ENCODE data around the gene ZBTB12.
"Not testable (repeated sequence)": the region's sequence is repeated elsewhere in the genome, so short reads cannot be mapped to it uniquely, and the experiment has no call there.

Gene ZBTB12

GRCh38 chr6:31864123-31864562 lies 37.7 kb downstream of the ZBTB12 start:
- TF ChIP-seq, protein P1, sequence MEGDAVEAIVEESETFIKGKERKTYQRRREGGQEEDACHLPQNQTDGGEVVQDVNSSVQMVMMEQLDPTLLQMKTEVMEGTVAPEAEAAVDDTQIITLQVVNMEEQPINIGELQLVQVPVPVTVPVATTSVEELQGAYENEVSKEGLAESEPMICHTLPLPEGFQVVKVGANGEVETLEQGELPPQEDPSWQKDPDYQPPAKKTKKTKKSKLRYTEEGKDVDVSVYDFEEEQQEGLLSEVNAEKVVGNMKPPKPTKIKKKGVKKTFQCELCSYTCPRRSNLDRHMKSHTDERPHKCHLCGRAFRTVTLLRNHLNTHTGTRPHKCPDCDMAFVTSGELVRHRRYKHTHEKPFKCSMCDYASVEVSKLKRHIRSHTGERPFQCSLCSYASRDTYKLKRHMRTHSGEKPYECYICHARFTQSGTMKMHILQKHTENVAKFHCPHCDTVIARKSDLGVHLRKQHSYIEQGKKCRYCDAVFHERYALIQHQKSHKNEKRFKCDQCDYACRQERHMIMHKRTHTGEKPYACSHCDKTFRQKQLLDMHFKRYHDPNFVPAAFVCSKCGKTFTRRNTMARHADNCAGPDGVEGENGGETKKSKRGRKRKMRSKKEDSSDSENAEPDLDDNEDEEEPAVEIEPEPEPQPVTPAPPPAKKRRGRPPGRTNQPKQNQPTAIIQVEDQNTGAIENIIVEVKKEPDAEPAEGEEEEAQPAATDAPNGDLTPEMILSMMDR (tag by site-specific recombination; IDR thresholded peaks at IDR 0.05): 0 out of 2 replicates have a peak, but pooled peaks have one; percentile 3
- Histone ChIP-seq H3K36me3 (ENCODE audit: control insufficient read depth in 2 of 2, insufficient read depth in 1 of 2, low read length in 2 of 2) (peaks cover 0 to 23% of the 10 kb centered on the region in 2 experiments; a peak in 1 of 3 replicates), H3K27ac (ENCODE audit: extremely low read depth, low read depth, low read length) (peak overlapping the region; percentile 27; the same call in 1 of the 2 replicates), H3K4me3 (ENCODE audit: low read depth, low read length) (peak overlapping the region; percentile 49)
- ChIA-PET POLR2A (interaction anchor here (0.6 to 5.0 kb wide), 20 partner anchors 12 to 1481 kb away, joined by 4 to 125 read pairs (median 12); partner anchors contain the start of genes ABHD16A, BAG6, C6orf47 and DDX39B), CTCF (interaction anchor here (0.5 to 7.0 kb wide), 8 partner anchors 24 to 184 kb away, joined by 3 to 53 read pairs (median 4); partner anchors contain the start of gene DDAH2)
- not testable (repeated sequence) for H3K9me3 ChIP-seq (ENCODE audit: control insufficient read depth, insufficient read depth, low read depth, low read length); H3K4me1 ChIP-seq (ENCODE audit: control insufficient read depth, insufficient read depth, low read length)

DNA sequence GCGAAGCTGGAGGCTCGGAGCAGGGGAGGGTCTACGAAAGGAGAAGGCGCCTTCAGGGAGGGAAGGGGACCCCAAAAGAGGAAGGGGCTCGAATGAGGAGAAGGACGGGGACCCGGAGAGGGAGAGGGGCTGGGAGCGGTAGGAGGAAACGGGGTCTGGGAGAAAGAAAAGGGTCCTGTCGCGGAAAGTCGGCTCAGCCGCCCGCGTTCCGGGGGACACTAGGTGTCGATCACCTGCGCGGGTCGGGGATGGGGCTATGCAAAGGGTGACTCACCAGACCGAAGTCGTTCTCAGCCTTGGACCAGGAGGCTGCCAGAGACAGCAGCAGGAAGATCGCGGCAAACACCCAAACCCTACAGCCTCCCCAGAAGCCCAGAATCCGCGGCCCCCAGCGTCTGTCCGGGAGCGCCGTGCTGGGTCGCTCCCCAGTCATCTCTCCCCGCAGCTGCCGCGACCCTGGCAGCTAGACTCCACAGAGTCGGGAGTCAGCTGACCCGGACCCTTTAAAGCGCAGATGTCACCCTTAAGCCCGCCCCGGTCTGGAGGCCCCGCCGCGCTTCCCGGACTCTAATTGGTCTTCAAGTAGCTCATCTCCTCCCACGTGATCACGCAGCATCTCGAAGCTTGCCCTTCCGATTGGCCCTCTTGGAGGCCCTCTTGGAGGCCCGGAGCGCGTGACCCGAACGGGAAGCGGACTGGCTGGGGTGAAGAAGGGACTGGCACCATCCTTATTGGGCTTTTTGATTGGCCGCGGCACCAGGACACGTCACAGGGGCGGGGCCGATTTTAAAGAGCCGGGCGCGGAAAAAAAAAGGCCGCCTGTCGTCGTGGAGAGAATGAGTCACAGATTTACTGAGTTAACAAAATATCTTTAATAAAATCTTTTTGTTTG lies 39.3 kb downstream of the ZBTB12 start, which contains the start of gene NEU1:
TSS of gene NEU1 (minus strand) at position 478 of the 892 bp plus-strand sequence. CDS start at position 433, 45 bp downstream.
- ChIA-PET CTCF (interaction anchor here (0.6 to 7.0 kb wide), 10 partner anchors 13 to 826 kb away, joined by 3 to 53 read pairs (median 4); partner anchors contain the start of gene DDAH2), POLR2A (interaction anchor here (0.5 to 5.0 kb wide), 57 partner anchors 9 to 461 kb away, joined by 3 to 125 read pairs (median 5); partner anchors contain the start of genes ABHD16A, ATP6V1G2, BAG6 and C6orf47)
- Histone ChIP-seq H3K36me3 (ENCODE audit: control insufficient read depth in 2 of 2, insufficient read depth in 1 of 2, low read length in 2 of 2) (peaks cover 0 to 34% of the 10 kb centered on the region in 2 experiments; a peak in 2 of 3 replicates), H3K27ac (ENCODE audit: extremely low read depth, low read depth, low read length) (peak within 1 kb of the TSS; percentile 27), H3K4me3 (ENCODE audit: low read depth, low read length) (peak within 1 kb of the TSS; percentile 82), H3K4me1 (ENCODE audit: control insufficient read depth, insufficient read depth, low read length) (no peaks in the 10 kb centered on the region), H3K9me3 (ENCODE audit: control insufficient read depth, insufficient read depth, low read depth, low read length) (no peaks in the 10 kb centered on the region)
- TF ChIP-seq ZNF138 (tag by site-specific recombination; IDR thresholded peaks at IDR 0.05; ENCODE audit: borderline replicate concordance) (no peak), ZSCAN5A (tag by site-specific recombination; IDR thresholded peaks at IDR 0.05) (no peak), ZNF596 (tag by site-specific recombination; IDR thresholded peaks at IDR 0.05) (no peak), MEIS1 (CRISPR knock-in tag; IDR thresholded peaks at IDR 0.05; ENCODE audit: borderline replicate concordance) (no peak), KLF16 (tag by site-specific recombination; IDR thresholded peaks at IDR 0.05) (peak; percentile 81), ZIC2 (tag by site-specific recombination; IDR thresholded peaks at IDR 0.05) (peak; percentile 81), ZNF37A (tag by site-specific recombination; IDR thresholded peaks at IDR 0.05) (no peak), ZNF280D (tag by site-specific recombination; IDR thresholded peaks at IDR 0.05) (no peak; the same call in 1 of the 2 replicates), ZNF248 (tag by site-specific recombination; IDR thresholded peaks at IDR 0.05) (no peak), TRIM28 (IDR thresholded peaks at IDR 0.05; ENCODE audit: borderline replicate concordance, low read length) (no peak), ZNF561 (tag by site-specific recombination; IDR thresholded peaks at IDR 0.05; ENCODE audit: borderline replicate concordance) (peak; percentile 50; the same call in 1 of the 2 replicates), ZNF777 (tag by site-specific recombination; IDR thresholded peaks at IDR 0.05; ENCODE audit: borderline replicate concordance) (no peak), ZBTB20 (tag by site-specific recombination; IDR thresholded peaks at IDR 0.05) (no peak), ZNF202 (tag by site-specific recombination; IDR thresholded peaks at IDR 0.05; ENCODE audit: borderline replicate concordance) (no peak), ZNF433 (tag by site-specific recombination; IDR thresholded peaks at IDR 0.05; ENCODE audit: low read depth) (no peak), ZNF658 (tag by site-specific recombination; IDR thresholded peaks at IDR 0.05) (no peak), ZNF521 (tag by site-specific recombination; IDR thresholded peaks at IDR 0.05) (no peak), BCL6B (tag by site-specific recombination; IDR thresholded peaks at IDR 0.05) (no peak), ZNF621 (tag by site-specific recombination; IDR thresholded peaks at IDR 0.05) (no peak), ZNF175 (tag by site-specific recombination; IDR thresholded peaks at IDR 0.05) (no peak), ZNF366 (tag by site-specific recombination; conservative IDR thresholded peaks at IDR 0.05) (no peak)
- TF ChIP-seq, protein P2, sequence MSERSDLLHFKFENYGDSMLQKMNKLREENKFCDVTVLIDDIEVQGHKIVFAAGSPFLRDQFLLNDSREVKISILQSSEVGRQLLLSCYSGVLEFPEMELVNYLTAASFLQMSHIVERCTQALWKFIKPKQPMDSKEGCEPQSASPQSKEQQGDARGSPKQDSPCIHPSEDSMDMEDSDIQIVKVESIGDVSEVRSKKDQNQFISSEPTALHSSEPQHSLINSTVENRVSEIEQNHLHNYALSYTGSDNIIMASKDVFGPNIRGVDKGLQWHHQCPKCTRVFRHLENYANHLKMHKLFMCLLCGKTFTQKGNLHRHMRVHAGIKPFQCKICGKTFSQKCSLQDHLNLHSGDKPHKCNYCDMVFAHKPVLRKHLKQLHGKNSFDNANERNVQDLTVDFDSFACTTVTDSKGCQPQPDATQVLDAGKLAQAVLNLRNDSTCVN (tag by site-specific recombination; optimal IDR thresholded peaks at IDR 0.05): peak; percentile 58
